ENCODE measurements around the gene SREBF1. TPM values are rescaled to one million over a fixed set of nuclear protein-coding genes. Genes with fewer than 3 reads are reported as not detected.

SREBF1 gene
- total and polyA plus RNA-seq, 2 experiments from 2014 or later, result 38.9 to 45.9 TPM

DNA sequence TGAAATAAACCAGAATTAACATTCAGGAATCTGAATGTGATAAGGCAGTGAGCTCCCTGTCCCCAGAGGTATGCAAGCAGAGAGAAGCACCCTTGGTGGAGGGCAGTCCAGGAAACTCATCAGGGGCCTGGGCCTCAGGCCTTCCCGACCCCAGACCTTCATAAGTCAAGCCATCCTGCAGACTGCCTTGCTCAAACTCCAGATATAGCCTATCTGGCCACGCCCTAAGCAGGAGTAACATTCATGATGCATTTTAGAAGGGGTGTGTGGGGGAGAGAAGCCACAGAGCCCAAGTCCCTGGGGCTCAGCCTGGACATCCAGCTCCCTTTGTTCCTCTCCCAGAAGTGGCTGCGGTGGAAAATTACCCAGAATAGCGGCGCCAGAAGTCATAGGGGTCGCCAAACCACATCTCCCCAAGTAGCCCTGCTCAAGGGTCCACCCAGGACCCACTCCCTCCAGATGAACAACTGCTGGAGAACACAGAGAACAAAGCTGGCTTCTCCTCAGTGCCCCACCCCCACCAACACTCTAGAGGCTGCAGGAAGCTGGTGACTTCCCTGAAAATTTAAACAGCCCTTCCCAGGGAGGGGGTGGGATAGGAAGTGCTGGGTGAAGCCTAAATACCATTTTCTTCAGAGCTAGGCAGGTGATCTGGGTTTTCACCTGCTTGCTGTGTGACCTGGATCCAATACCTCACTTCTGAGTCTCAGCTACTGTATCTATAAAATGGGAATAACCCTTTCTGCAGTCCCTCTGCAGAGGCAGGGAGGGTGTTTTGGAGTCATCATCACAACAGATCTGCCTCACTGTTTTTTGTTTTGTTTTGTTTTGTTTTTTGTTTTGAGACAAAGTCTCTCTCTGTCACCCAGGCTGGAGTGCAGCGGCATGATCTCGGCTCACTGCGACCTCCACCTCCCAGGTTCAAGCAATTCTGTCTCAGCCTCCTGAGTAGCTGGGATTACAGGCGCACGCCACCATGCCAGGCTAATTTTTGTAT, 1.5 kb upstream of the SREBF1 start:
- Histone ChIP-seq H3K27ac (peak overlapping the region; percentile 21), H3K4me1 (ENCODE audit: low read depth) (peaks cover 56% of the 10 kb centered on the region), H3K27me3 (no peaks in the 10 kb centered on the region), H3K9me3 (ENCODE audit: low read depth) (no peaks in the 10 kb centered on the region), H3K4me3 (no peak overlapping the region), H3K36me3 (no peaks in the 10 kb centered on the region)
- TF ChIP-seq, protein P1, sequence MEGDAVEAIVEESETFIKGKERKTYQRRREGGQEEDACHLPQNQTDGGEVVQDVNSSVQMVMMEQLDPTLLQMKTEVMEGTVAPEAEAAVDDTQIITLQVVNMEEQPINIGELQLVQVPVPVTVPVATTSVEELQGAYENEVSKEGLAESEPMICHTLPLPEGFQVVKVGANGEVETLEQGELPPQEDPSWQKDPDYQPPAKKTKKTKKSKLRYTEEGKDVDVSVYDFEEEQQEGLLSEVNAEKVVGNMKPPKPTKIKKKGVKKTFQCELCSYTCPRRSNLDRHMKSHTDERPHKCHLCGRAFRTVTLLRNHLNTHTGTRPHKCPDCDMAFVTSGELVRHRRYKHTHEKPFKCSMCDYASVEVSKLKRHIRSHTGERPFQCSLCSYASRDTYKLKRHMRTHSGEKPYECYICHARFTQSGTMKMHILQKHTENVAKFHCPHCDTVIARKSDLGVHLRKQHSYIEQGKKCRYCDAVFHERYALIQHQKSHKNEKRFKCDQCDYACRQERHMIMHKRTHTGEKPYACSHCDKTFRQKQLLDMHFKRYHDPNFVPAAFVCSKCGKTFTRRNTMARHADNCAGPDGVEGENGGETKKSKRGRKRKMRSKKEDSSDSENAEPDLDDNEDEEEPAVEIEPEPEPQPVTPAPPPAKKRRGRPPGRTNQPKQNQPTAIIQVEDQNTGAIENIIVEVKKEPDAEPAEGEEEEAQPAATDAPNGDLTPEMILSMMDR (IDR thresholded peaks at IDR 0.05; ENCODE audit: low read depth, low read length), result no peak
- peak in 1 of 2 donors; percentile 65 for DNase-seq (ENCODE audit: low read depth in 1 of 2, low spot score in 1 of 2)

DNA sequence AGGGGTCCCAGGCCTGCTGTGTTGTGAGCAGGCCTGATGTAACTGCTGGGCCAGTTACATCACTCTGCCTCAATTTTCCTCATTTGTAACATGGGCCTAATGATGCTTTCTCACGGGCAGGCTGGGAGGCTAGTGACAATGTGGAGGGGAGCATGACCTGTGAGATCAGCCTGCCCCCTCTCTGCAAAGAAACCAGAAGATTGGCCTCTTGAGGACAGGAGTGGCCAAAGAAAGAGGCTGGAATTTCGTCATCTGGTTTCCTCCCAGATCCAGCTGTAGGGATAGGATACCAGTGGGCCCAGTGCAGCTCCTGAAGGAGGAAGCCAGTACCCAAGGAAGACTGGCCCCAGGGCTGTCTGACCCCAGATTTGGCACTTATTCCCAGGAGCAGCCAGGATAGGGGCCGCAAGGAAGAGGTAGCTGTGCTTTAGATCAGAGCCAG, 615 bp upstream of the SREBF1 start:
- peaks cover 56% of the 10 kb centered on the region for H3K4me1 ChIP-seq (ENCODE audit: low read depth)
- TF ChIP-seq, protein P1 (IDR thresholded peaks at IDR 0.05; ENCODE audit: low read depth, low read length), result no peak
- peak in 1 of 2 donors; percentile 90 for DNase-seq (ENCODE audit: low read depth in 1 of 2, low spot score in 1 of 2)

DNA sequence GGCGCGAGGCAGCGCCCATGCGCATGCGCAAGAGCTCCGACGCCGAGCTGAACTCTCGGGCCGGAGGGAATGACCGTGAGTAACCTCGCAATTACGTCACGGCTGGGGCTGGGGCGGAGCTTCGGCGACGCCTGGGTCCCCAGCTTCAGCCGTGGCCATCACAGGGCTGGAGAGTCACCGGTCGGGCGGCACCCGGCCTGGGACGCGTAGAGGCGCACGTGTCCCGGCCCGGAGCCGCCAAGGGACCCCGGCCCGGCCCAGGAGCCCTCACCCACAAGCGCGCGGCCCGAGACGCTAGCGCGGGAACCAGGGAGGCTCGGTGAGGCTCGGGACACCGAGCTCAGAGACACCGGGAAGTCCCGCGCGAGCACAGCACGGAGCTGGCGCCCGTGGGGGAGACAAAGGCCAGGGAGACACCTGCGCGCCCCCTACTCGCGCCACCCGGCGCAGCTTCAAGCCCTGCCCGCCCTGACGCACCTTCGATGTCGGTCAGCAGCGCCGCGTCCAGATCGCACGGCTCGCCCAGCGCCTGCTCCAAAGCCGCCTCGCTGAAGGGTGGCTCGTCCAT, 452 bp downstream of the SREBF1 start:
- Histone ChIP-seq H3K27me3 (no peaks in the 10 kb centered on the region), H3K9me3 (ENCODE audit: low read depth) (no peaks in the 10 kb centered on the region), H3K27ac (peak overlapping the region; percentile 85), H3K4me3 (peak overlapping the region; percentile 41), H3K36me3 (no peaks in the 10 kb centered on the region), H3K4me1 (ENCODE audit: low read depth) (peaks cover 52% of the 10 kb centered on the region)
- TF ChIP-seq, protein P1 (IDR thresholded peaks at IDR 0.05; ENCODE audit: low read depth, low read length), result no peak
- peak; percentile 94 to 98 for DNase-seq (ENCODE audit: low read depth in 1 of 2, low spot score in 1 of 2)

More for the DNA sequence above, 615 bp upstream of the SREBF1 start:
- Histone ChIP-seq H3K4me3 (peak overlapping the region; percentile 41), H3K36me3 (no peaks in the 10 kb centered on the region), H3K27me3 (no peaks in the 10 kb centered on the region), H3K9me3 (ENCODE audit: low read depth) (no peaks in the 10 kb centered on the region), H3K27ac (peak overlapping the region; percentile 85)

DNA sequence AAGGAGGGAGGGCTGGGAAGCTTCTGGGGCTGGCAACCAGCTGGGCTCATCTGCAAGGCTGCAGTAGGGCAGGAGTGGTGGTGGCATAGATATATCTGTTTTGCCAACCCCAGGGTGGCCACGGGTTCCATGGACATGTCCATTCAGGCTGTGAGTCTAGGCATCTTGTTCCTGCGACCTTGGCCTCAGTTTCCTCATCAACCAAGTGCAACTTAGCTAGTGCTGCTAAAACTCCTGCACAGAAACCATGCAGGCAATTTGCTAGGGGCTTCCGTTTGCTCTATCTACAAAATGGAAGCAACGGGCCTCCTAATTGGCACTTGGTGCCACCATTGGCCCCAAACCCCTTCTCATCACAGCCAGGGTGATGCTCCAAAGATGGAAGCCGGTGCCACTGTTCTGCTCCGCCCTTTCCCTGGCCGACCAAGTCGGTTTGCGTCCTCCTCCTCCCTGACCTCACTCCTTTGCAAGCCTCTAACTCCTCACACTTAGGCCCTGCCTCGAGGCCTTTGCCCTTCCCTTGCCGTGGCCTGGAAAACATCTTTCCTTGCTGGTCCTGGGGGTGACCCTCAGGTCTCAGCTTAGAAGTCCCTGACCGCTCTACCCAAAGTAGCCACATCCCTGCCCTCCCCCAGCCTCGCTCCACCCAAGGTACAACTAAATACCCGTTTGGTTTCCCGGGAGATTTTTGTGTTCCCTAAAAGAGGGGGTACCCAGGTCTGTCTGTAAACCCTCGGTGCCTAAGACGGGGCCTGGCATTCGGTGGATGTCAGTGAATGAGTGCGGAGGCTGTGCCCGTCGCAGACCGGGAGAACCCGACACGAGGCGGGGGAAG, 1.2 kb downstream of the SREBF1 start:
- Histone ChIP-seq H3K27me3 (no peaks in the 10 kb centered on the region), H3K4me1 (ENCODE audit: low read depth) (peaks cover 50% of the 10 kb centered on the region), H3K27ac (peak overlapping the region; percentile 15)

More for the DNA sequence above, 1.2 kb downstream of the SREBF1 start:
- Histone ChIP-seq H3K9me3 (ENCODE audit: low read depth) (no peaks in the 10 kb centered on the region), H3K4me3 (no peak overlapping the region), H3K36me3 (no peaks in the 10 kb centered on the region)
- peak in 1 of 2 donors; percentile 28 for DNase-seq (ENCODE audit: low read depth in 1 of 2, low spot score in 1 of 2)
- TF ChIP-seq, protein P1 (IDR thresholded peaks at IDR 0.05; ENCODE audit: low read depth, low read length), result no peak
